HepG2 (cell line): ENCODE measurements around the gene CHRM3. TPM values are rescaled to one million over a fixed set of nuclear protein-coding genes. Genes with fewer than 3 reads are reported as not detected.

Experiments
- ATAC-seq: fragments of 200-7000 bp; cut with Tn5 transposase; 3 replicates; pipeline ENCODE4 v1.9.1; 2020; ENCODE audit warnings: mild to moderate bottlenecking, moderate library complexity
- BruUV-seq: library from RNA; stranded (reverse); fragments of 400-500 nt; replicated peaks from 2 replicates; lab custom pipeline; 2021; lab: Mats Ljungman, UMichigan
- CTCF ChIA-PET: fragments of 300-600 bp; formaldehyde crosslinking; extraction: SDS; loops from one replicate; lab custom pipeline; 2021; ENCODE audit warnings: low total read pairs, inconsistent platforms, low intra/inter-chr PET ratio; lab: Yijun Ruan, JAX
- POLR2A ChIA-PET: fragments of 350-600 bp; sonication (Branson Sonifier 250); formaldehyde crosslinking; loops from one replicate; lab custom pipeline; 2020; ENCODE audit warnings: antibody characterized with exemption, inconsistent platforms; lab: Yijun Ruan, JAX
- DNase-seq: peaks from one replicate; pipeline ENCODE4 v3.0.0-alpha.2; 2015; ENCODE audit warnings: low spot score
- FAIRE-seq: peaks from 3 replicates; lab custom pipeline; 2011; peaks lifted over from hg19 to GRCh38; lab: Jason Lieb, UNC
- H2AFZ ChIP-seq: one replicate; pipeline ENCODE4 v1.6.1; 2011; ENCODE audit warnings: low read length, inconsistent platforms
- H3K27ac ChIP-seq: fragments of 300-600 bp; 3 replicates; pipeline ENCODE4 v1.8.0; 2011; ENCODE audit warnings: mixed run types, mild to moderate bottlenecking, mixed read lengths, low read length, inconsistent platforms; ENCODE audit not compliant: insufficient read depth; ENCODE audit errors: extremely low read length
- H3K27me3 ChIP-seq, 2 experiments: fragments of 200-600 bp in 1 of 2; 2 replicates in 1 of 2; 3 replicates in 1 of 2; pipeline versions ENCODE4 v1.6.0 to v1.8.0; 2011; ENCODE audit warnings: low read length in 2 of 2, mild to moderate bottlenecking in 2 of 2, moderate library complexity in 2 of 2, inconsistent platforms in 1 of 2; ENCODE audit not compliant: insufficient read depth in 2 of 2, control insufficient read depth in 1 of 2
- H3K36me3 ChIP-seq, 2 experiments: fragments of 200-600 bp in 1 of 2; replicated peaks in 1 of 2; 2 replicates in 1 of 2; 3 replicates in 1 of 2; pipeline versions ENCODE4 v1.5.1 to v1.8.0; 2011; ENCODE audit warnings: low read length in 2 of 2, inconsistent platforms in 1 of 2; ENCODE audit not compliant: insufficient read depth in 2 of 2, control insufficient read depth in 1 of 2
- H3K4me1 ChIP-seq: 2 replicates; pipeline ENCODE4 v1.5.1; 2012; ENCODE audit warnings: low read length, inconsistent platforms; ENCODE audit not compliant: insufficient read depth
- H3K4me2 ChIP-seq: 2 replicates; pipeline ENCODE4 v1.6.0; 2011; ENCODE audit warnings: low read depth, low read length, inconsistent platforms
- H3K4me3 ChIP-seq, 3 experiments: fragments of 200-600 bp in 1 of 3; sonication (generic), shearing (Covaris generic) in 1 of 3; replicated peaks in 1 of 3; 2 replicates each; pipeline ENCODE4 v1.5.1; 2011 to 2016; ENCODE audit warnings: low read length in 3 of 3, inconsistent platforms in 2 of 3, low read depth in 2 of 3, mild to moderate bottlenecking in 2 of 3, control low read depth in 1 of 3, mixed read lengths in 1 of 3; ENCODE audit not compliant: insufficient read depth in 1 of 3
- H3K79me2 ChIP-seq: one replicate; pipeline ENCODE4 v1.6.1; 2011; ENCODE audit warnings: low read length, inconsistent platforms; ENCODE audit not compliant: insufficient read depth
- H3K9ac ChIP-seq: 2 replicates; pipeline ENCODE4 v1.6.0; 2011; ENCODE audit warnings: mild to moderate bottlenecking, low read depth, low read length, inconsistent platforms; ENCODE audit not compliant: insufficient read depth
- H3K9me3 ChIP-seq: 2 replicates; pipeline ENCODE4 v1.5.1; 2012; ENCODE audit warnings: mild to moderate bottlenecking, low read length
- H4K20me1 ChIP-seq: 2 replicates; pipeline ENCODE4 v1.6.0; 2011; ENCODE audit warnings: inconsistent platforms, mild to moderate bottlenecking, low read length, moderate library complexity; ENCODE audit not compliant: insufficient read depth
- GFI1 ChIP-seq: sonication (generic); formaldehyde crosslinking; IDR thresholded peaks from 2 replicates; pipeline ENCODE4 v1.5.0; 2020; ENCODE audit warnings: missing genetic modification reagents, mild to moderate bottlenecking, borderline replicate concordance
- NFYB ChIP-seq: sonication (generic); formaldehyde crosslinking; IDR thresholded peaks from 2 replicates; pipeline ENCODE4 v1.4.0; 2020; ENCODE audit warnings: missing genetic modification reagents
- SRSF4 ChIP-seq: fragments of 200-400 bp; formaldehyde crosslinking; IDR thresholded peaks from one replicate; pipeline ENCODE4 v1.6.1; 2018; ENCODE audit warnings: mild to moderate bottlenecking, low read depth, low read length, moderate library complexity; ENCODE audit not compliant: poor library complexity, severe bottlenecking
- TERF1 ChIP-seq: sonication (generic); formaldehyde crosslinking; IDR thresholded peaks from 2 replicates; pipeline ENCODE4 v1.8.0; 2022; ENCODE audit warnings: mild to moderate bottlenecking, missing genetic modification reagents, moderate library complexity
- THAP7 ChIP-seq: sonication (generic); formaldehyde crosslinking; IDR thresholded peaks from 2 replicates; pipeline ENCODE4 v1.8.1; 2023; ENCODE audit warnings: mild to moderate bottlenecking, missing genetic modification reagents
- YY1 ChIP-seq: IDR thresholded peaks from 2 replicates; pipeline ENCODE4 v1.6.1; 2011; ENCODE audit warnings: low read length, low read depth, moderate library complexity, mild to moderate bottlenecking; ENCODE audit not compliant: insufficient read depth, insufficient replicate concordance
- ZFP41 ChIP-seq: sonication (generic); formaldehyde crosslinking; IDR thresholded peaks from 2 replicates; pipeline ENCODE4 v1.4.0; 2020; ENCODE audit warnings: mild to moderate bottlenecking, missing genetic modification reagents, borderline replicate concordance
- ZFP82 ChIP-seq: sonication (generic); formaldehyde crosslinking; IDR thresholded peaks from 2 replicates; pipeline ENCODE4 v1.5.1; 2020; ENCODE audit warnings: mild to moderate bottlenecking, missing genetic modification reagents, borderline replicate concordance
- ZNF326 ChIP-seq: sonication (generic); formaldehyde crosslinking; IDR thresholded peaks from 2 replicates; pipeline ENCODE4 v1.4.0; 2020; ENCODE audit warnings: missing genetic modification reagents, borderline replicate concordance
- ZNF558 ChIP-seq: sonication (generic); formaldehyde crosslinking; IDR thresholded peaks from 2 replicates; pipeline ENCODE4 v1.9.0; 2022; ENCODE audit warnings: mild to moderate bottlenecking, missing genetic modification reagents, borderline replicate concordance
- ZNF567 ChIP-seq: sonication (generic); formaldehyde crosslinking; IDR thresholded peaks from 2 replicates; pipeline ENCODE4 v1.8.1; 2023; ENCODE audit warnings: mild to moderate bottlenecking, missing genetic modification reagents, borderline replicate concordance
- ZNF660 ChIP-seq: sonication (generic); formaldehyde crosslinking; IDR thresholded peaks from 2 replicates; pipeline ENCODE4 v1.5.1; 2020; ENCODE audit warnings: mild to moderate bottlenecking, low read depth, missing genetic modification reagents, borderline replicate concordance
- ZNF777 ChIP-seq: sonication (generic); formaldehyde crosslinking; IDR thresholded peaks from 2 replicates; pipeline ENCODE4 v1.4.0; 2020; ENCODE audit warnings: missing genetic modification reagents
- ZNF788 ChIP-seq: sonication (generic); formaldehyde crosslinking; IDR thresholded peaks from 2 replicates; pipeline ENCODE4 v1.5.0; 2020; ENCODE audit warnings: mild to moderate bottlenecking, missing genetic modification reagents, borderline replicate concordance
- ZXDC ChIP-seq: sonication (generic); formaldehyde crosslinking; IDR thresholded peaks from 2 replicates; pipeline ENCODE4 v1.5.0; 2020; ENCODE audit warnings: mild to moderate bottlenecking, missing genetic modification reagents
- WGBS: methylation state at CpG from one replicate; pipeline ENCODE4 v1.1.6; 2017; ENCODE audit warnings: low lambda C conversion rate; 5-methylcytosine and 5-hydroxymethylcytosine counted together
- in situ Hi-C: cut with HindIII; loops from 2 replicates; pipeline ENCODE4 v1.10.0; 2017; ENCODE audit warnings: low pct_unique_long_range_greater_than_20kb; ENCODE audit not compliant: extremely low pct_ligation_motif_present
- intact Hi-C: fragments of 100-400 bp; cut with micrococcal nuclease; formaldehyde crosslinking; loops from one replicate; pipeline ENCODE4 v1.10.0; 2022; ENCODE audit not compliant: unreplicated experiment
- polyA plus RNA-seq, 8 experiments: library from polyadenylated mRNA; depleted of rRNA in 3 of 8; stranded (reverse) in 7 of 8; unstranded in 1 of 8; fragments of >200 nt; fragmentation: Illumina TruSeq in 4 of 8; extraction: Trizol in 4 of 8; gene quantifications; 2 replicates each; pipeline versions ENCODE4 v1.2.1 to v1.2.3, GENCODE V29; 2011 to 2016; ENCODE audit warnings: low read depth in 4 of 8, missing spikeins in 1 of 8, mixed read lengths in 1 of 8; ENCODE audit not compliant: insufficient read depth in 1 of 8
- total RNA-seq, 5 experiments: library from RNA; depleted of rRNA; stranded (reverse); fragments of >200 nt; fragmentation: Illumina TruSeq; extraction: Trizol; gene quantifications; 2 replicates each; pipeline ENCODE4 v1.2.3, GENCODE V29; 2016; ENCODE audit warnings: low read depth in 1 of 5

CHRM3 gene
- total and polyA plus RNA-seq, 2 of the 13 experiments (the other 11 are each of a cell fraction or from before 2014, with no cell fraction given), result not detected

GRCh38 chr1:239348635-239349353 lies 37.6 kb upstream of the CHRM3 start (continued):
- TF ChIP-seq GFI1 (CRISPR knock-in tag) (no peak), ZNF558 (CRISPR knock-in tag) (no peak), SRSF4 (no peak), THAP7 (CRISPR knock-in tag) (no peak), NFYB (CRISPR knock-in tag) (no peak), ZNF326 (CRISPR knock-in tag) (no peak), ZNF567 (CRISPR knock-in tag) (no peak)

- Histone ChIP-seq H3K36me3 (no peaks in the 10 kb centered on the region), H3K27ac (no peak overlapping the region), H2AFZ (no peak overlapping the region), H3K4me2 (no peak overlapping the region), H3K4me3 (no peak overlapping the region), H3K27me3 (no peaks in the 10 kb centered on the region; a peak in 1 of 5 replicates), H3K9ac (no peak overlapping the region), H4K20me1 (no peaks in the 10 kb centered on the region), H3K9me3 (peaks cover 54% of the 10 kb centered on the region), H3K4me1 (no peaks in the 10 kb centered on the region), H3K79me2 (no peaks in the 10 kb centered on the region)
- DNase-seq, result no peak
- ChIA-PET POLR2A (no interaction called here), CTCF (no interaction called here)
- intact Hi-C loops (no loop called here), in situ Hi-C loops (no loop called here)
- WGBS, result 5% methylated on average over 6 of the region's 6 CpGs
- no peak for TF ChIP-seq YY1
- TF ChIP-seq ZFP41 (CRISPR knock-in tag), result no peak
- TF ChIP-seq ZNF660, result no peak
- TF ChIP-seq ZNF777, result no peak
- TF ChIP-seq ZXDC (CRISPR knock-in tag), result no peak
- TF ChIP-seq ZNF788 (CRISPR knock-in tag), result no peak
- TF ChIP-seq TERF1 (CRISPR knock-in tag), result no peak
- no peak for TF ChIP-seq ZFP82
- FAIRE-seq, result no peak
- ATAC-seq, result no peak
- BruUV-seq, result no TSS peak
Measured at GRCh38 chr1:239349699-239350098, 36.7 kb upstream of the CHRM3 start.
